DLD1 (cell line): ENCODE data around the gene MEF2C.

Experiments
- in situ Hi-C: cut with HindIII; loops from 2 replicates; pipeline ENCODE4 v1.10.0; 2017; ENCODE audit warnings: low sequenced_read_pairs

MEF2C gene

DNA sequence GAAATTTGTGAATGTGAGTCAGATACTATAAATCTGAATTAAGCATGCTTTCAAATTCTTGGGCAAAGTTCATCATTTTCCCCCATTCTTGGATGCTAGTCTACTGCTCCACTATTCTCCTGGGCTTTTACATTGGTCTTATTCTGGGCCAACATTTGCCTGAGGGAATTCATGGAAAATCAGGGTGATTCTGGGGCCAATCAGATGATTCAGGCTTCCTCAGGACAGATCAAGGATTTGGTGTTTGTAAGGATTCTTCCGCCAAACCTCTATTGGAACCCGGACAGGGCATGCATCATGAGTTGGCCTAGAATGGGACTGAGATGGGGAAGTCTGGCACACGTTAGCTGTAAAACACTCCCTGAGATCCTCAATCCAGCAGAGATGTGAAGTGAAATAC is 113.8 kb downstream of the MEF2C start:
- in situ Hi-C loops: no loop called here

DNA sequence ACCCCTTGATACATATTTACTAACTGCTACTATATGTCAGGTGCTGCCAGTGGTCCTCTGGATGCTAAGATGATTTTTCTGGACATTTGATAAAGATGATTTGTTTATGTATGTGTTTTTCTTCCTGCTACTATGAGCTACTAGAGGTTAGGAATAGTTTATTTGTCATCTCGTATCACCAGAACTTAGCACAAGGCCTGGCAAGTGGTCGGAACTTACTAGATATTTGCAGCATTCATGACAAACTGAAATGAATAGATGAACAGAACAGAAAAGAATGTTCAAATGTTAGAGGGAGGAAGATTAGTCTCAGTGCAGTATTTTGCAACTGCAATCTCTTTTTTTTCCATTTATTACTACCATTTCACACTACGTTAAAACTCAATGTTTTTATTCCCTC is 114.6 kb downstream of the MEF2C start:
- in situ Hi-C loops: no loop called here

DNA sequence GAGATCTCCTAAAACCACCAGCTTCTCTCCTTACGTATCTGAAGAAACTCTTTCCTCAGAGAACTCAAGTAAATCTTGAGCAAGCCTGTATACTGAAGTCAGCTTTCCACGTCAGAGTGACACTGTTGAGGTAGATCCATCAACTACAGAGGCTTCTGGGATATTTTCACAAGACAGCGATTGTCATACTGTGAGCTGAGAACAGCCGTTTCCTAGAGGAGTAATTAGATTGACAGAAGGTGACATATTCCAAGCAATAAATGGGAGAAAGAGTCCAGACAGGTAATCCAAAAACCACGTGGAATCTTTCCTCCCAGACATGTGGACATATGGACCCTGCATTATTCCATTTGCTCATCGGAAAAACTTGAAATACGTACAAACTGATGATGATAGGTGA is 117.2 kb downstream of the MEF2C start:
- in situ Hi-C loops: no loop called here

DNA sequence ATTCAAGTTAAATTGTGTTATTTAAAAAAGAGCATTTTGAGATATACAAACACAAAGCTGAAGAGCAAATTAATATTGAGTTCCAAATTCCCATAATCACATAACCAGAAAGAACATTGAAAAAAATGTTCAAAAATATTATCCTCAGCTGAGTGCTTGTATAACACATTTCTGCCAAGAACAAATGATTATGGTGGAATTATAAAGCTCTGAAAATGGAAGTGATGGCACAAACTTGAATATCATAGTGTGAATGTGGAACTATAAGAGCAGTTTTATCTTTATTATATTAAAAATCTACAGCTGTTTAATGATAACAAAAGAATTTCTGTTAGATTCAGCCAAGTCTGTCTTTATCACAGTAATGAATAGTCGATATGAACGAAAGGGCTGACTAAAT is 117.8 kb downstream of the MEF2C start:
- in situ Hi-C loops: no loop called here

- in situ Hi-C loops: no loop called here
Observed at GRCh38 chr5:88761939-88762338, 121.0 kb downstream of the MEF2C start.

- in situ Hi-C loops: no loop called here
Observed at GRCh38 chr5:88761269-88761850, 121.6 kb downstream of the MEF2C start.

DNA sequence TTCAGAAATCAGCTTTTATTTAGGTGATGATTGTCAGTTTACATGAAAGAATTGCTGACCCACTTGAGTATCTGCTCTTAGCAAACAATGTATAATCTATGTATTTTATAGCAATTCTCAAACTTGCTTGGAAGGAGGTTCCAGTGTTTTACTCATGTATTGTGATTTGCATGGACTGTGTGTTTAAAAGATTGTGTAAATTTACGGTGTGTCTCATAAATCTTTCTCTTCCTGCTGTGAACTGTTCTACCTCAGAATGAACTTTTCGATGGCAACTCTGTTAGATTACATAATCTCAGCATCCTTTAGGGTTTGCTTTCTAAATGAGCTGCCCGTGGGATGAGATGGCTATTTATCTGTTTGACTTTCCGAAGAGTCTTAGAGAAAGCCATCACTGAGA is 122.5 kb downstream of the MEF2C start:
- in situ Hi-C loops: no loop called here

- in situ Hi-C loops: no loop called here
Observed at GRCh38 chr5:88758591-88758990, 124.4 kb downstream of the MEF2C start.

GRCh38 chr5:88758184-88758583 is 124.8 kb downstream of the MEF2C start:
- in situ Hi-C loops: no loop called here

GRCh38 chr5:88756953-88757352 is 126.0 kb downstream of the MEF2C start:
- in situ Hi-C loops: no loop called here

DNA sequence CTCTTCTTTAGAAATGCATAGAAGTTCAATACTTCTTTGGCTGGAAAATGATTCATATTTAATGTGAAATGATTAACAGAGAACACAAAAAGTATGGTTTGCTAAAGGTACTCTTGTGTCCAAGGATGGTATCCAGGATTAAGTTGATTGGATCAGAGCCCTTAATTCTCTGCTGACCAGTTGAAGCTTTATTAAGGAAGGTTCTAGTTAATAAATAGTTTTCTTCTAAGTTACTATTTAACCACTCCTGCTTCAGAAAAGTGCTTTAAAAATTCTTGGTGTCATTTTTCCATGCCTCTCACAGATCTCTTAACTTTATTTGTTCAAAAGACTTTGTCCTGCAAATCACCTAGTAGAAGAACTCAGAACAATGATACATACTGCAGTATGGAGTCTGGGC is 134.3 kb downstream of the MEF2C start:
- in situ Hi-C loops: loop anchor here (25.0 kb wide), 1 partner anchor 1514 kb away; no protein-coding TSS in a partner anchor

GRCh38 chr5:88746438-88746882 is 136.5 kb downstream of the MEF2C start:
- in situ Hi-C loops: loop anchor here (25.0 kb wide), 1 partner anchor 1516 kb away; no protein-coding TSS in a partner anchor

DNA sequence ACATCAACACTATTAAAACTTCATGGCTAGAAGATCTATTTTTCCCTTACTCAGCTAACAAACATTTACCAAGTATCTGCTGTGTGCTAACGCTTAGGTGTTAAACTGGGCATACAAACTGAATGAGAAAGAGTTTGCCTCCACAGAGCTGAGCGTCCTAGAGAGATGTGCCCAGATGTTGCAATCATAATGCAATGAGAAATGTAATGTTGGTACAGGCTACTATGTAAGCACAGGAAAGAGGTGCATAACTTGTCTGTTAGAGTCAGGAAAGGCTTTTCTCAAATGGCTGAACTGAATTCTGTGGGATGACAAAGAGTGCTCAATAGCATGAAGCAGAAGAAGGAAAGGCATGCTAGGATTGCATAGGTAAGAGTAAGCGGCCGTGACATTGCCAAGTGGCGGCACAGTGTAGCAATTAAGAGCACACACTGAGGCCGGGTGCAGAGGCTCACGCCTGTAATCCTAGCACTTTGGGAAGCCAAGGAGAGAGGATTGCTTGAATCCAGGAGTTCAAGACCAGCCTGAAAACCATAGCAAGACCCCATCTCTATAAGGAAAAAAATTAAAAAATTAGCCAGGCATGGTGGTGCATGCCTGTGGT is 137.8 kb downstream of the MEF2C start:
- in situ Hi-C loops: loop anchor here (25.0 kb wide), 1 partner anchor 1517 kb away; no protein-coding TSS in a partner anchor

GRCh38 chr5:88743231-88743834 is 139.7 kb downstream of the MEF2C start:
- in situ Hi-C loops: loop anchor here (25.0 kb wide), 1 partner anchor 1519 kb away; no protein-coding TSS in a partner anchor

DNA sequence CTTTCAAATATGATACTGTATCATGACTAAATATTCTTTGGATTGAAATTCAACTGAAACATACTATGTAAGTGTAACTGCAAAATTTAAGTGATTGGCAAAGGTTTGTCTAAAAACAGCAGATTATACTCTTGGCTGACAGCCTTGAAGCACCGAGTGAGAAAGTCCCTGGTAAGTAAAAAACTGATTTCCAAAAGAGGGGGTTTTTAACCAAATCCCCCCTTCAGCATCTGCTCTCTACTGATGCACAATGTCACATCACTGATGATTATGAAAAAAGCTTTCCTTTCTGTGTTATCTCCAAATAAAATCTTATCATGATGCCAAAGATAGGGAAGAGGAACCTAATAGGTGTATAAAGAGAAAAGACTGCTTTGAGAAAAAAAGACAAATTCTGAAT is 141.0 kb downstream of the MEF2C start:
- in situ Hi-C loops: loop anchor here (25.0 kb wide), 1 partner anchor 1520 kb away; no protein-coding TSS in a partner anchor

GRCh38 chr5:88740604-88741185 is 142.3 kb downstream of the MEF2C start:
- in situ Hi-C loops: loop anchor here (25.0 kb wide), 1 partner anchor 1522 kb away; no protein-coding TSS in a partner anchor

DNA sequence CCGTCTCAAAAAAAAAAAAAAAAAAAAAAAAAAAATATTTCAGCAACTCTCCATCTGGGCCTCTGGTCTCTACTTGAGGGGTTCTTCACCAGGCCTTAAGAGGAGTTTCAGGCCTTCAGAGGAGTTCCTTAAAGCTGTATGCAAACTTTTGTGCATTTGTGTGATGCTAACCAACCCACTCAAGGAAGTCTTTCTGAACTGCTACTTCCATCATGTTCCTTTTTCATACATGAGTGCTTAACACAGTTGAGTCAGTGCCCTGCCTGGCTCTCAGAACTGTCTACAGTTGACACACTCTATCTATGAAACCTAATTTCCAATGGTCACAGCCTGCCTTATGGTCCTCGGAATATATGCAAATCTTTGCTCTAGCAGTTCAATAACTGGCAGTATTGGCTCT is 146.5 kb downstream of the MEF2C start:
- in situ Hi-C loops: loop anchor here (25.0 kb wide), 1 partner anchor 1526 kb away; no protein-coding TSS in a partner anchor

DNA sequence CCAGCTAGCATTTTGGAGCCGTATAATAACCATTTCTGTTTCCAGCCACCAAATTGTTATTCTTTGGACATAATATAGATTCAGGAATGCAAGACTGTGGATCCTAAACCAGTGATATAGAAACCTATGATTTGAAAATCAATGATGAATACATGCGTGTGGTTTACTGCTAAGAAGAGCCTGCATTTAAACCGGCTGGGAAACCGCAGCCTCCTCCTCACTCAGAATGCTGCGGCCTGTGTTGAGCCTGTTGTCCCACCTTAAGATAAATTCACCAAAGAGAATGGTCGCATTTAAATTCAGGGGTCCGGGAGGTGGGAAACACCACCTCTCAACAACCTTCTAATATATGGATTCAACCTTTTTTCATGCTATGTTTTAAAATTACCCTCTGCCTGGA is 148.0 kb downstream of the MEF2C start:
- in situ Hi-C loops: loop anchor here (25.0 kb wide), 1 partner anchor 1527 kb away; no protein-coding TSS in a partner anchor

DNA sequence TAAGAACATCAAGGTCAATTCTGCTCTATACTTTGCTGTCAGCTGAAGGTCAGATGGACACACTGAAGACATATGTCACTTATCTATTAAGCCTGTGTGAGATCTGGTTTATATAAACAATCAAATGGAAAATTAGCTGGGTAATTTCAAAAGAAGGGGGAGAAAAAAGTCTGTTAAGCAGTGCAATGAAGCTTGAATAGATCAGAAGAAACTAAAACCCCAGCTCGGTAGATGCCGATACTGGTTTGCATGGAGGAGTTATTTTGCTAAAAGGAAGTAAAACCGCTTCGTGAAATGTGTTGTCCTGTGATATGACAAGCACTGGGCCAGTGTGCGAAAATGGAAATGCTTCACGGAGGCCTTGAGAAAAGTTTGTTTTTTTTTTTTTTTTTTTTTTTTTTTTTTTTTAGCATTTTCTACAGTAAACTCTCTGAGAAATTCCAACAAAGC is 148.8 kb downstream of the MEF2C start:
- in situ Hi-C loops: loop anchor here (25.0 kb wide), 1 partner anchor 1528 kb away; no protein-coding TSS in a partner anchor

GRCh38 chr5:88732862-88733261 is 150.1 kb downstream of the MEF2C start:
- in situ Hi-C loops: loop anchor here (25.0 kb wide), 1 partner anchor 1529 kb away; no protein-coding TSS in a partner anchor

GRCh38 chr5:88732181-88732633 is 150.8 kb downstream of the MEF2C start:
- in situ Hi-C loops: loop anchor here (25.0 kb wide), 1 partner anchor 1530 kb away; no protein-coding TSS in a partner anchor
